GM12892 (cell line): Measurements from ENCODE around the gene SH3BP5.

Experiments used
- POLR2A ChIP-seq: IDR thresholded peaks from 2 replicates; pipeline ENCODE4 v1.6.1; 2011; ENCODE audit warnings: low read depth, low read length, control low read depth
- POLR2AphosphoS5 ChIP-seq: IDR thresholded peaks from 2 replicates; pipeline ENCODE4 v1.6.1; 2011; ENCODE audit warnings: low read depth, low read length, control low read depth

- no peak for TF ChIP-seq POLR2AphosphoS5
- no peak for TF ChIP-seq POLR2A
Measured at GRCh38 chr3:15330031-15330596, 2.3 kb downstream of the SH3BP5 start.
